Measurements from ENCODE around the gene KLRC3.

GRCh38 chr12:10408842-10409241, 11.6 kb downstream of the KLRC3 start:
- TF ChIP-seq EZH2 (IDR thresholded peaks at IDR 0.05; ENCODE audit: low read length, missing control alignments) (no peak), CTCF (conservative IDR thresholded peaks at IDR 0.05 in 1 of 2, IDR thresholded peaks at IDR 0.05 in 1 of 2; ENCODE audit: low read depth in 1 of 2, low read length in 2 of 2) (no peak)

Data from fibroblast of lung (primary cell).